ENCODE data around the gene TSSC4. TPM values are rescaled to one million over a fixed set of nuclear protein-coding genes. Genes with fewer than 3 reads are reported as not detected.
A peak's percentile ranks its signal among the peaks of the same experiment; 100 is the strongest.

The TSSC4 gene
- total RNA-seq, 1 donor from 2014 or later: 70.0 TPM

DNA sequence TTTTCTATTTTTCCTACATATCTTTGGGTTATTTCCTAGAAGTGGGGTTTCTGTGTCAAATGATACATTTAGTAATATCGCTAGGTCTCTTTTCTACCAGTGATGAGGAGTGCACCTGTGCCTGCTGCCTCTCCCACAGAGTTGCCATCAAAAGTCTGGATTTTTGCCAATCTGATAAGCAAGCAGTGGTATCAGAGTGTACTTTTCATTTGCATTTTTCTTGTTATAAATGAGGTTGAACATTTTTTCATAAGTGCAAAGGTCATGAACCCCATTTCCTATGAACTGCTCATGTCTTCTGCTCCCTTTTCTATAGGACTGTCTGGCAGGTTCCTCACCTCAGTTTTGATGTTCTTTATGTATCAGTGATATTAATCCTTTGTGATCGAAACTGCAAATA, 42.0 kb downstream of the TSSC4 start:
- no peaks in the 10 kb centered on the region for H4K20me1 ChIP-seq (ENCODE audit: insufficient read depth, low read length)
- no peaks in the 10 kb centered on the region for H3K79me2 ChIP-seq (ENCODE audit: insufficient read depth, low read length)
- no peak overlapping the region for H3K9ac ChIP-seq (ENCODE audit: low read length)
- Mint-ChIP-seq H3K36me3 (ENCODE audit: low read depth, unreplicated experiment) (no peaks in the 10 kb centered on the region), H3K4me3 (ENCODE audit: unreplicated experiment) (no peak overlapping the region), H3K4me1 (ENCODE audit: low read depth, unreplicated experiment) (no peaks in the 10 kb centered on the region), H3K27me3 (ENCODE audit: low read depth, unreplicated experiment) (peaks cover 73% of the 10 kb centered on the region), H3K9me3 (ENCODE audit: unreplicated experiment) (peaks cover 13% of the 10 kb centered on the region), H3K27ac (ENCODE audit: unreplicated experiment) (no peak overlapping the region)
- H3K9me3 ChIP-seq (ENCODE audit: insufficient read depth, low read depth, low read length): peaks cover 10% of the 10 kb centered on the region
- no peak overlapping the region for H3K27ac ChIP-seq (ENCODE audit: low read depth, low read length)
- TF ChIP-seq, protein P1, sequence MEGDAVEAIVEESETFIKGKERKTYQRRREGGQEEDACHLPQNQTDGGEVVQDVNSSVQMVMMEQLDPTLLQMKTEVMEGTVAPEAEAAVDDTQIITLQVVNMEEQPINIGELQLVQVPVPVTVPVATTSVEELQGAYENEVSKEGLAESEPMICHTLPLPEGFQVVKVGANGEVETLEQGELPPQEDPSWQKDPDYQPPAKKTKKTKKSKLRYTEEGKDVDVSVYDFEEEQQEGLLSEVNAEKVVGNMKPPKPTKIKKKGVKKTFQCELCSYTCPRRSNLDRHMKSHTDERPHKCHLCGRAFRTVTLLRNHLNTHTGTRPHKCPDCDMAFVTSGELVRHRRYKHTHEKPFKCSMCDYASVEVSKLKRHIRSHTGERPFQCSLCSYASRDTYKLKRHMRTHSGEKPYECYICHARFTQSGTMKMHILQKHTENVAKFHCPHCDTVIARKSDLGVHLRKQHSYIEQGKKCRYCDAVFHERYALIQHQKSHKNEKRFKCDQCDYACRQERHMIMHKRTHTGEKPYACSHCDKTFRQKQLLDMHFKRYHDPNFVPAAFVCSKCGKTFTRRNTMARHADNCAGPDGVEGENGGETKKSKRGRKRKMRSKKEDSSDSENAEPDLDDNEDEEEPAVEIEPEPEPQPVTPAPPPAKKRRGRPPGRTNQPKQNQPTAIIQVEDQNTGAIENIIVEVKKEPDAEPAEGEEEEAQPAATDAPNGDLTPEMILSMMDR (IDR thresholded peaks at IDR 0.05; ENCODE audit: insufficient read depth, low read depth, low read length): no peak
- TF ChIP-seq EZH2 (IDR thresholded peaks at IDR 0.05; ENCODE audit: insufficient read depth, low read length): no peak
- FAIRE-seq (no peak), DNase-seq (ENCODE audit: low read depth) (no peak)
- no peak overlapping the region for H3K4me3 ChIP-seq (ENCODE audit: insufficient read depth, low read depth, low read length)
- H3K36me3 ChIP-seq (ENCODE audit: insufficient read depth, low read length): no peaks in the 10 kb centered on the region
- peaks cover 32% of the 10 kb centered on the region for H3K27me3 ChIP-seq (ENCODE audit: insufficient read depth, low read length)
- H3K4me1 ChIP-seq (ENCODE audit: insufficient read depth, low read length): no peaks in the 10 kb centered on the region
- H3K4me2 ChIP-seq (ENCODE audit: low read length): no peak overlapping the region
- H2AFZ ChIP-seq (ENCODE audit: low read depth, low read length): no peak overlapping the region

- H3K27me3 ChIP-seq (ENCODE audit: insufficient read depth, low read length): peaks cover 27% of the 10 kb centered on the region
- DNase-seq (ENCODE audit: low read depth) (no peak), FAIRE-seq (no peak)
- Mint-ChIP-seq H3K27ac (ENCODE audit: unreplicated experiment) (no peak overlapping the region), H3K9me3 (ENCODE audit: unreplicated experiment) (peaks cover 9% of the 10 kb centered on the region), H3K36me3 (ENCODE audit: low read depth, unreplicated experiment) (no peaks in the 10 kb centered on the region), H3K4me3 (ENCODE audit: unreplicated experiment) (no peak overlapping the region), H3K27me3 (ENCODE audit: low read depth, unreplicated experiment) (peaks cover 73% of the 10 kb centered on the region), H3K4me1 (ENCODE audit: low read depth, unreplicated experiment) (no peaks in the 10 kb centered on the region)
- no peak overlapping the region for H3K9ac ChIP-seq (ENCODE audit: low read length)
- no peak overlapping the region for H3K4me2 ChIP-seq (ENCODE audit: low read length)
- H3K4me3 ChIP-seq (ENCODE audit: insufficient read depth, low read depth, low read length): no peak overlapping the region
- H3K9me3 ChIP-seq (ENCODE audit: insufficient read depth, low read depth, low read length): peaks cover 10% of the 10 kb centered on the region
- no peak for TF ChIP-seq EZH2 (IDR thresholded peaks at IDR 0.05; ENCODE audit: insufficient read depth, low read length)
- TF ChIP-seq, protein P1 (IDR thresholded peaks at IDR 0.05; ENCODE audit: insufficient read depth, low read depth, low read length): no peak
- H4K20me1 ChIP-seq (ENCODE audit: insufficient read depth, low read length): no peaks in the 10 kb centered on the region
- H3K79me2 ChIP-seq (ENCODE audit: insufficient read depth, low read length): no peaks in the 10 kb centered on the region
- H2AFZ ChIP-seq (ENCODE audit: low read depth, low read length): no peak overlapping the region
- no peaks in the 10 kb centered on the region for H3K36me3 ChIP-seq (ENCODE audit: insufficient read depth, low read length)
- no peak overlapping the region for H3K27ac ChIP-seq (ENCODE audit: low read depth, low read length)
- H3K4me1 ChIP-seq (ENCODE audit: insufficient read depth, low read length): no peaks in the 10 kb centered on the region
Observed at GRCh38 chr11:2443406-2443805, 42.9 kb downstream of the TSSC4 start.

GRCh38 chr11:2443881-2444820, 43.6 kb downstream of the TSSC4 start, which contains the start of gene TRPM5:
TSS of gene TRPM5 (minus strand) at chr11:2444514. CDS start at chr11:2423036, 21,478 bp downstream.
- H3K27me3 Mint-ChIP-seq (ENCODE audit: low read depth, unreplicated experiment): peaks cover 72% of the 10 kb centered on the region
- peaks cover 10% of the 10 kb centered on the region for H3K9me3 ChIP-seq (ENCODE audit: insufficient read depth, low read depth, low read length)
- H3K4me3 ChIP-seq (ENCODE audit: insufficient read depth, low read depth, low read length): no peak within 1 kb of the TSS
- H3K36me3 ChIP-seq (ENCODE audit: insufficient read depth, low read length): no peaks in the 10 kb centered on the region
- no peaks in the 10 kb centered on the region for H3K4me1 Mint-ChIP-seq (ENCODE audit: low read depth, unreplicated experiment)
- no peak within 1 kb of the TSS for H3K4me2 ChIP-seq (ENCODE audit: low read length)
- H3K27ac Mint-ChIP-seq (ENCODE audit: unreplicated experiment): no peak within 1 kb of the TSS
- DNase-seq (ENCODE audit: low read depth) (no peak), FAIRE-seq (no peak)
- no peaks in the 10 kb centered on the region for H4K20me1 ChIP-seq (ENCODE audit: insufficient read depth, low read length)
- TF ChIP-seq EZH2 (IDR thresholded peaks at IDR 0.05; ENCODE audit: insufficient read depth, low read length): no peak
- TF ChIP-seq, protein P1 (IDR thresholded peaks at IDR 0.05; ENCODE audit: insufficient read depth, low read depth, low read length): no peak
- H3K9me3 Mint-ChIP-seq (ENCODE audit: unreplicated experiment): peaks cover 9% of the 10 kb centered on the region
- no peaks in the 10 kb centered on the region for H3K36me3 Mint-ChIP-seq (ENCODE audit: low read depth, unreplicated experiment)
- H3K9ac ChIP-seq (ENCODE audit: low read length): no peak within 1 kb of the TSS
- H2AFZ ChIP-seq (ENCODE audit: low read depth, low read length): no peak within 1 kb of the TSS
- no peaks in the 10 kb centered on the region for H3K79me2 ChIP-seq (ENCODE audit: insufficient read depth, low read length)
- peak within 1 kb of the TSS; percentile 40 for H3K4me3 Mint-ChIP-seq (ENCODE audit: unreplicated experiment)
- H3K27me3 ChIP-seq (ENCODE audit: insufficient read depth, low read length): peaks cover 27% of the 10 kb centered on the region
- no peak within 1 kb of the TSS for H3K27ac ChIP-seq (ENCODE audit: low read depth, low read length)
- H3K4me1 ChIP-seq (ENCODE audit: insufficient read depth, low read length): no peaks in the 10 kb centered on the region
